BJ (cell line): ENCODE measurements around the gene GPD1L. TPM values are rescaled to one million over a fixed set of nuclear protein-coding genes. Genes with fewer than 3 reads are reported as not detected.

Experiments
- CTCF ChIA-PET: fragments of 350-600 bp; formaldehyde crosslinking; extraction: SDS; loops from one replicate; lab custom pipeline; 2021; ENCODE audit warnings: antibody characterized with exemption, inconsistent platforms; lab: Yijun Ruan, JAX
- POLR2A ChIA-PET: fragments of 300-600 bp; sonication (Branson Sonifier 250); formaldehyde crosslinking; extraction: SDS; loops from one replicate; lab custom pipeline; 2021; ENCODE audit warnings: antibody characterized with exemption; lab: Charles Lee
- DNase-seq: peaks from one replicate; pipeline ENCODE4 v3.0.0-alpha.2; 2011; ENCODE audit warnings: low read depth
- H3K27me3 ChIP-seq: 2 replicates; pipeline ENCODE4 v1.6.0; 2011; ENCODE audit warnings: low read length; ENCODE audit not compliant: control insufficient read depth, insufficient read depth
- H3K36me3 ChIP-seq: 2 replicates; pipeline ENCODE4 v1.5.1; 2011; ENCODE audit warnings: low read length; ENCODE audit not compliant: control insufficient read depth, insufficient read depth
- H3K4me3 ChIP-seq: 2 replicates; pipeline ENCODE4 v1.5.1; 2011; ENCODE audit warnings: low read depth, mild to moderate bottlenecking, control low read depth, low read length
- CTCF ChIP-seq: IDR thresholded peaks from 2 replicates; pipeline ENCODE4 v1.5.1; 2011; ENCODE audit warnings: low read depth, mild to moderate bottlenecking, control low read depth, inconsistent platforms, low read length, moderate library complexity; ENCODE audit not compliant: insufficient read depth
- polyA plus RNA-seq: library from polyadenylated mRNA; depleted of rRNA; stranded (reverse); fragments of >200 nt; gene quantifications from 2 replicates; pipeline ENCODE4 v1.2.3, GENCODE V29; 2011

GPD1L gene
- polyA plus RNA-seq, 1 experiment: 4.2 TPM

DNA sequence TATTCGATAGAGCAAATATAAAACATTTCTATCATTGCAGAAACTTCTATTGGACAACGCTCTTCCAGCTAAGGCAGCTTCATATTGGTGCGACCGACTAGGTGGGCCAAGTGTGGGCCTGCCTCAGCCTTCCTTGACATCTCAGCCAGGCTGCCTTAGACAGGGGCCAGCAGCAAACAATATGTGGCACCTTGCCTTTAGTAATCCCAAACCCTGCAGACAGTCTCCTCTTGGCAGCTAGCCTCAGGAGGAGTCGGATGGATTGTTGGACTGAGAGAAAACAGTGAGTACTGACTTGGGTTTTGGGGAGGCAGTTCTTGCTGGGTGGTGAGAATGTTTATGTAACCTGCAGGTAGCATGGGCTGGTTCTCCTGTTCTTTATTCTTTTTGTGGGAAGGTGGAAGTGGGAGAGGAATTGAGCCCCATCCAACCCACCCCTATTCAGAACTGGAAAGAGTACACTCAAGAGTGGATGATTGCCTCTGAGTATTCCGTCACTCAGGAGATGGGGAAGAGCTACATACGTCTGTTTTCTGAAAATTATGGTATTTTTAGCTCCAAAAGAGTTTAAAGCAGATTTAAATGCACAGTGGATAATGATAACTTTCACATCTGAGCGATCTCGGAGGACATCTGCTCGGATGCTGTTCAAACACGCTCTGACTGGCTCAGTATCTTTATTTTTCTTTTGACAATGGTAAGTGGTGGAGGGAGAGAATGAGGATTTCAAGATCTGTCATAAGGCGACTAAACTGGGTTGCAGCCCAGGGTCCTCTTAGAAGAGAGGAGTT is 47.2 kb downstream of the GPD1L start:
- TF ChIP-seq CTCF: no peak
- DNase-seq: no peak
- ChIA-PET POLR2A (no interaction called here), CTCF (interaction anchor here (0.7 to 1.4 kb wide), 6 partner anchors 9 to 500 kb away, joined by 3 to 9 read pairs (median 3); no protein-coding TSS in a partner anchor)
- H3K36me3 ChIP-seq: no peaks in the 10 kb centered on the region
- no peak overlapping the region for H3K4me3 ChIP-seq
- no peaks in the 10 kb centered on the region for H3K27me3 ChIP-seq

GRCh38 chr3:32154205-32154579 is 47.8 kb downstream of the GPD1L start:
- TF ChIP-seq CTCF: 0 out of 2 replicates have a peak, but pooled peaks have one; percentile 19
- no peak overlapping the region for H3K4me3 ChIP-seq
- CTCF ChIA-PET: interaction anchor here (0.7 to 1.4 kb wide), 6 partner anchors 9 to 501 kb away, joined by 3 to 9 read pairs (median 3); no protein-coding TSS in a partner anchor
- POLR2A ChIA-PET: no interaction called here
- no peak for DNase-seq
- H3K36me3 ChIP-seq: no peaks in the 10 kb centered on the region
- no peaks in the 10 kb centered on the region for H3K27me3 ChIP-seq

DNA sequence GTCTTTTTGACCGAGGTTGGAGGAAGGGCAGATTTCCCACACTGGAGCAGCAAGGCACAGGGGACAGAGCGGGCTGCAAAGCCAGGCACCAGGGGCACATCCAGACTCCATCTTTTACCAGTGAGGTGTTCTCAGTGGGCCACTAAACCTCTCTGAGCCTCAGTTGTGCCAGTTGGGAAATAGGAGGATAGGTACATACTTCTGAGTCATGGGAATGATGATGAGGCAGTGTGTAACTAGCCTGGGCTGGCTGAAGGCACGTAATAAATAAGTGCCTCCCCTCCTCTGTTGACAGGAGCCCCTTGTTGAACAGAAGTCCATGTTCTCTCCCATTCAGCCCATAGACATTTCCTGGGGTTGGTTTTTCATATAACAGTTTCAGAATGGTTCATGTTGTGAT is 48.7 kb downstream of the GPD1L start:
- POLR2A ChIA-PET: no interaction called here
- Histone ChIP-seq H3K36me3 (no peaks in the 10 kb centered on the region), H3K27me3 (no peaks in the 10 kb centered on the region), H3K4me3 (no peak overlapping the region)
- no peak for DNase-seq
- CTCF ChIA-PET: interaction anchor here (1.2 to 1.4 kb wide), 3 partner anchors 10 to 243 kb away, joined by 3 to 9 read pairs (median 4); no protein-coding TSS in a partner anchor
- TF ChIP-seq CTCF: no peak

DNA sequence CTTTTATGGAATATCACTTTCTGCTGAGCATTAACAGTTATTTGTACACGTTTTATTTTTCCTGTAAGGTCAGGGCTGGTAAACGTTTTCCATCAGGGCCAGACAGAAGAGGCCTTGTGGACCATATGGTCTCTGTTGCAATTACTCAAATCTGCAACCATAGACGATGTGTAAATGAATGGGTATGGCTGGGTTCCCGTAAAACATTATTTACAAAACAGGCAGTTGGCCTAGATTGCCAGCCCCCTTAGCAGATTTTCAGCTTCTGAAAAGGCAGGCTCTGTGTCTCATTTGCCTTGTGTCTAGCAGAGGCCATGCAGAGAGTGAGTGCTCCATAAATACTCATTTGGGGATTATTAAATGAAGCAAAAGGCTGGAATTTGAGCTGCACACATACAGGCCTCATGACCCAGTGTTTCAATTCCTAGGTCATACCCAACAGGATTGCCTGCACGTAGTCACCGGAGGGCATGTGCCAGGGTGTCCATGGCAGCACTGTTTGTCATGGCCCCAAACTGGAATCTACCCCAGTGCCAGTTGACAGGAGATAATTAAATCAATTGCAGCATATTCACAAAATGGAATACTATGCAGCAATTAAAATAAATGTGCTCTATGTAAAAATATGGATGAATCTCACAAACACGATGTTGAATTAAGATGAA is 51.3 kb downstream of the GPD1L start:
- POLR2A ChIA-PET: no interaction called here
- no peaks in the 10 kb centered on the region for H3K36me3 ChIP-seq

More for the DNA sequence above, 51.3 kb downstream of the GPD1L start:
- H3K27me3 ChIP-seq: no peaks in the 10 kb centered on the region
- no peak for DNase-seq
- no peak overlapping the region for H3K4me3 ChIP-seq
- CTCF ChIA-PET: interaction anchor here (2.5 kb wide), 1 partner anchor 13 kb away, joined by 7 read pairs; no protein-coding TSS in a partner anchor
- no peak for TF ChIP-seq CTCF
